ENCODE measurements around the gene ADGRA1.

GRCh38 chr10:133102415-133103095 is 14.8 kb downstream of the ADGRA1 start:
- TF ChIP-seq CTCF (IDR thresholded peaks at IDR 0.05; ENCODE audit: insufficient read depth, low read length, poor library complexity, severe bottlenecking) (no peak), EZH2phosphoT487 (conservative IDR thresholded peaks at IDR 0.05; ENCODE audit: low read length) (no peak)
